AG08396 (cell line): ENCODE measurements around the gene GRK1.
A peak's percentile ranks its signal among the peaks of the same experiment; 100 is the strongest.

Experiments
- DNase-seq: peaks from one replicate; pipeline ENCODE4 v3.0.0; 2012; ENCODE audit warnings: low spot score, mixed read lengths

The GRK1 gene

GRCh38 chr13:113775451-113776145, 108.6 kb downstream of the GRK1 start:
- DNase-seq = no peak

GRCh38 chr13:113776231-113777125, 109.5 kb downstream of the GRK1 start:
- no peak for DNase-seq

DNA sequence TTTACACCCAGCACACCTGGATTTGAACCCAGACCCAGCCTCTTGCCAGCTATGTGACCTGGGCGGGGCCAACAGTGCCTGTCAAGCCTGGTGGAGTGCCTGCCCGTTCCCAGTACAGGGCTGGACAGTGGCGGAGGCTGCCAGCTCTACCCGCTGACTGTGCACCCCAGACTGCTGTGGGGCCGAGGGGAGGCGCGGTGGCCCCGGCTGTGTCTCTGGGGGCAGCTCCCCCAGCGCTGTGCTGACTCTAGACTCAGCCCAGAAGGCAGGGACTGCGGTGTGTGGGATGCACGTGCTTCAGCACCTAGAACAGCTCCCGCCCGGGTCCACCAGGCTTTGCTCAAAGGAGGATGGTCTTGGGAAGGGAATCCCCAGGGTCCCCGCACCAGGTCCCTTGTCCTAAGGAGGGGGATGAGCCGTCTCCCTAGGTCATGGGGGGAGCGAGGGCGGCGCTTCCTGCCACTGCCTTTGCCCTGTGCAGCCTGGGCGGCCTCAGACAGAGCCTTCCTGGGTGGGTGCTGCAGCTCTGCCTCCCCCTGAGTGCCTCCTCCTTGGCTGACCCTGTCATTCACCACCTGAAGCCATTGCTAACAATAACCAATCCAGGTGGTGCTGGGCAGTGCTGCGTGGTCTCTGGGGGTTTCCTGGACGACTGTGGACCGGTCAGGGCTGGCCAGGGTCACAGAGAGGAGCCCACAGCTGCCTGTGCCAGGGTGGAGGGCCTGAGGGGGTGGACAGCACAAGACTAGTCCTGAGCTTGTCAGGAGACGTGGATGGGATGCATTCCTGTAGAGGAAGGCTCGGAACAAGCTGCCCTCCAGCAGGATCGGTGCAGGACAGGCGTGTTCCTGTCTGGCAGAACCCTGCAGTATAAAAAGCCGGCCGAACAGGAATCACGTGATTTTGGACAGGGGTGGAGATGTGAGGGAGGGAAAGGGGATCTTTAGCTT, 110.6 kb downstream of the GRK1 start:
- DNase-seq = peak; percentile 66

GRCh38 chr13:113781571-113781970, 114.6 kb downstream of the GRK1 start:
- DNase-seq = no peak

DNA sequence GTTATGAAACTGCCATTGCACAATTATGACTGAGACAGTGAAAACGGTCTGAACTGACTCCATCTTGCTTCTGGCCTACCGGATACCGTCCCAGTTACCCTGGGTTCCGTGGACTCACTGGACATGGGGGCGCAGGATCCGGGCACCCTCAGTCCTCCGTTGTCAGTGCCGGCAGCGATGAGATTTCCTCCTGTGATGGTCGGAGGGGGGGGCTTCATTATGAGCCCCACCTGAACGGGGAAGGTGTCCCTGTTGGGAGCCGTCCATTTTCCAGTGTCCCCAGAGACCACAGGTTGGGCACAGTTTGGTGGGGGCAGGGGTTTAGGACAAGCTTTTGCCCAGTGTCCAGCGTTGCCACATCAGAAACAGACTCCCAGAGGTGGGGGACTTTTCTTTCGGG, 115.5 kb downstream of the GRK1 start:
- DNase-seq = no peak

DNA sequence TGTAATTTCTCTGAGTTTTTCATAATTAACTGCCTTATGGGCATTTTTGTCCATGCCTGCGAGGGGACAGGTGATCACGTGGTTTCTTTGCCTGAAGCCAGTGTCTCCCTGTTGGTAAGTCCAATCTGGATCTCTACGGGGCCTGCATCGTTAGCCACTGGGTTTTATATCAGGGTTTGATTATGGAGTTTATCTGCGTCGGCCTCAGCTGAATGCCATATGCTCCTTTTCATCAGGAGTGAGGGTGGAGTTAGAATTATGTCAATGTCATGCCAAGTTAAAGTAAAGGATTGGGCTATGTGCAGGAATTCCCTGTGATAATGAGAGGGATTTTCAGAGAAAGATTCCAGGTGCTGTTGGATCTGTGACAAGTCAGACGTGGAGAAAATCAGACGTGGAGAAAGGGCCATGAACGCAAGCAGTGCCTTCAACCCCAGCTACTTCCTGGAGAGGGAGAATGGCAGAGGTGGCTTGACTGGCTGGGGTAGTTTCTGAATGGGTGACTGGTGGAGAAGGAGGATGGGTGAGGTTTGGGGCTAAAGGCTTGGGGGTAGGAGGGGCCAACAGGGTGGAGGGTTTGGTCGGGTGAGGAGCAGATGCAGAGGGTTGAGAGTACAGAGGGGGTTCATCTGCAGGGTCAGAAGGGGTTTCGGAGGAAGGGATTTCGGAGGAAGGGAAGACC, 116.3 kb downstream of the GRK1 start:
- DNase-seq = no peak

- no peak for DNase-seq
Observed at GRCh38 chr13:113783966-113784644, 117.1 kb downstream of the GRK1 start.

DNA sequence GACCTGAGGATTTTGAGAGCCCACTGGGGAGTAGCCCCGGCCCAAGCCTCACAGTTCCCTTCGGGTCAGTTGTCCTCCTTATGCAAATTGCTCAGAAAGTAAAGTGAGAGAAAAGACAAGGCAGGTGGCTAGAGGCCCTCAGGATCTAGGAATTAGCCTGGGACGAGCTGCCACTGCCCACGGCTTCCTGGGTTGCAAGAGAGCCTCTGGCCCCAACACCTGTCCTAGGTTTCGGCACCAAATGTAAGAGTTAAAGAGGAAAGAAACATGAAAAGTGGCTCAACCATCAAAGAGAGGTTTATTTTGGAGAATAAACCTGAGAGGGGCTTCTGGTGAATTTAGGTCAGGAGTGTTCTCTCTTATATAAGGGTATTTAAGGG, 117.6 kb downstream of the GRK1 start:
- DNase-seq = no peak

DNA sequence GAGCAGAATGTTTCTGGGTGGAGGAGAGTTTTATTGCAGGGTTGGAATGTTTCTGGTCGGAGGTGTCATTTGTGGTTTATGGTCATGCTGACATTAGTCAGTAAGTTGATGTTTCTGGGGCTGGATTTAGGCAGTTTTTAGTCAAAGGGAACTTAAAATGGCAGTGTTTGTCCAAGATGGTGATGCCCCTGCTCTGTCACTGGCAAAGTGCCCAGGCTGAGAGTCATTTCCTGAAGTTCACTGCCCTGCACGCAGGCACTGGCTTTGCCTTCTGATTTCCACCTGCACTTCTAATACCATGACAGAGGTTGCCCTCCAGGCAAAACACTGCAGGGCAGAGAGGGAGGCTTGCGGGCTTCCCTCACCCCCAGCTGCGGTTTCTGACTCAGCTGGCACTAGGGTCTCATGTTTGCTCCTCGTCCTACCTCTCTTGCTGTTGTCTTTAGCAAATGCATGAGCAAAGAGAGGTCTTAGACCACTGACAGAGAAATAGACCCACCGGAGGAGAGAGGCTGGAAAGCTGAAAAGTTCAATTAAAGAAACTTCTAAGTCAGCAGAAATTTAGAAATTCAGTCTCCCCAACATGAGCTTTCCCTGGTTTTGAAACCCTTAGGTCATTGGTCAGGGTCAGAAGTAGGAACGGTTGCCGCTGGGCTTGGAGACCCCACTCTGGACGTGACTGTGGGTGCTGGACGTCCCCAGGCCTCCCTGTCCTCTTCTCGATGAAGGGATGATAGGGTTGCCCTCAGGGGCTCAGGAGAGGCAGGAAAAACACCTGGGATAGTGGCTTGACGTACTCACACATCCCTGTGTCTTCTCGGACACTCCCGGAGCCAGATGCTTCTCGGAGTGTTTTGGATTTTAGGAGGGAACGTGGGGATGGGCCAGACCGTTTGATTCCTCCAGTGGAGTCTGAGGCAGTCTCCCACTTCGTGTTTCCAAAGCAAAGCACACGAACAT, 118.3 kb downstream of the GRK1 start:
- peak; percentile 78 for DNase-seq

- DNase-seq = peak; percentile 71
Observed at GRCh38 chr13:113786262-113786841, 119.3 kb downstream of the GRK1 start.
